ENCODE data around the gene ISL1.

DNA sequence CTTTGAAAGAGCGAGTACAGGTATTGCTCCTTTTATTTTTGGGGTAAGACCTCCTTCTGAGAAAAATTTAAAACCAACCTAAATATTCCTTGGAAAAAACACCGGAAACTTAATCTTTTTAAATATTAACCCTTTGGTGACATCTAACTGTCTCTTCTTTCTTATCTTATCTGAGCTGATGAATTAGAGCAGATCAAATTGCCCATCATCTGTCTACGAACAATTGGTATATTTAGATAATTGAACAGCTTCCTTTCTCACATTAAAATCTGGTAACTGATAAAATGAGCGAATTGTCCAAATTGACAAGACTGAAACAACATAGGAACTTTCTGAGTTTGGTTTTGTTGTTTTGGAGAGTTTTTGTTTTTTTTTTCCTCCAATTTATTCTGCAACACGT is 2.0 kb downstream of the ISL1 start:
- TF ChIP-seq CTCF (IDR thresholded peaks at IDR 0.05) (no peak), POLR2A (IDR thresholded peaks at IDR 0.05) (no peak)

Measured in body of pancreas (tissue), 4 donors.